HepG2 (cell line): Measurements from ENCODE around the gene ITPR1. TPM values are rescaled to one million over a fixed set of nuclear protein-coding genes. Genes with fewer than 3 reads are reported as not detected.
A peak's percentile ranks its signal among the peaks of the same experiment; 100 is the strongest.

Experiments used
- ARID2 ChIP-seq: sonication (generic); formaldehyde crosslinking; IDR thresholded peaks from 2 replicates; pipeline ENCODE4 v1.8.1; 2022; ENCODE audit warnings: mild to moderate bottlenecking, missing genetic modification reagents, borderline replicate concordance
- BORCS8-MEF2B ChIP-seq: sonication (generic); formaldehyde crosslinking; IDR thresholded peaks from 2 replicates; pipeline ENCODE4 v1.8.0; 2022; ENCODE audit warnings: mild to moderate bottlenecking, missing genetic modification reagents
- CHD4 ChIP-seq: fragments of 200-600 bp; sonication (generic); IDR thresholded peaks from 2 replicates; pipeline ENCODE4 v1.7.0; 2017; ENCODE audit warnings: mild to moderate bottlenecking, low read length, borderline replicate concordance
- CREB1 ChIP-seq, 2 experiments: fragments of 450-650 bp in 1 of 2; IDR thresholded peaks; 2 replicates each; pipeline ENCODE4 v1.6.1; 2016 to 2017; ENCODE audit warnings: control low read depth in 1 of 2, mild to moderate bottlenecking in 1 of 2, missing compliant biosample characterization in 1 of 2, missing genetic modification characterization in 1 of 2
- DZIP1 ChIP-seq: sonication (generic); formaldehyde crosslinking; IDR thresholded peaks from 2 replicates; pipeline ENCODE4 v1.5.0; 2020; ENCODE audit warnings: mild to moderate bottlenecking, missing genetic modification reagents
- GATA4 ChIP-seq: sonication (generic); IDR thresholded peaks from 2 replicates; pipeline ENCODE4 v1.6.1; 2016; ENCODE audit warnings: antibody characterized with exemption, low read depth, borderline replicate concordance
- HES4 ChIP-seq: sonication (generic); formaldehyde crosslinking; IDR thresholded peaks from 2 replicates; pipeline ENCODE4 v1.9.0; 2021; ENCODE audit warnings: mild to moderate bottlenecking, missing genetic modification reagents, borderline replicate concordance
- JUNB ChIP-seq: sonication (generic); formaldehyde crosslinking; IDR thresholded peaks from 2 replicates; pipeline ENCODE4 v1.8.0; 2022; ENCODE audit warnings: missing genetic modification reagents, mild to moderate bottlenecking, borderline replicate concordance
- NR2F6 ChIP-seq, 2 experiments: IDR thresholded peaks; 2 replicates each; pipeline ENCODE4 v1.6.1; 2016; ENCODE audit warnings: antibody characterized with exemption in 1 of 2, mild to moderate bottlenecking in 1 of 2
- PRDM15 ChIP-seq: sonication (generic); formaldehyde crosslinking; IDR thresholded peaks from 2 replicates; pipeline ENCODE4 v1.4.0; 2020; ENCODE audit warnings: missing genetic modification reagents
- RAD51 ChIP-seq: fragments of 450-650 bp; IDR thresholded peaks from 2 replicates; pipeline ENCODE4 v1.6.1; 2016; ENCODE audit warnings: borderline replicate concordance
- SCMH1 ChIP-seq: sonication (generic); formaldehyde crosslinking; IDR thresholded peaks from 2 replicates; pipeline ENCODE4 v1.9.0; 2021; ENCODE audit warnings: missing genetic modification reagents, mild to moderate bottlenecking, borderline replicate concordance
- ZFAT ChIP-seq: sonication (generic); formaldehyde crosslinking; conservative IDR thresholded peaks from 2 replicates; pipeline ENCODE4 v1.8.1; 2023; ENCODE audit warnings: missing genetic modification reagents, inconsistent platforms
- ZFP37 ChIP-seq: sonication (generic); formaldehyde crosslinking; IDR thresholded peaks from 2 replicates; pipeline ENCODE4 v1.4.0; 2020; ENCODE audit warnings: missing genetic modification reagents, borderline replicate concordance
- ZFP90 ChIP-seq: sonication (generic); formaldehyde crosslinking; IDR thresholded peaks from 2 replicates; pipeline ENCODE4 v1.8.0; 2022; ENCODE audit warnings: missing genetic modification reagents, mild to moderate bottlenecking, inconsistent platforms, borderline replicate concordance
- ZFP91 ChIP-seq: sonication (generic); formaldehyde crosslinking; IDR thresholded peaks from 2 replicates; pipeline ENCODE4 v1.9.0; 2022; ENCODE audit warnings: missing genetic modification reagents, mild to moderate bottlenecking, borderline replicate concordance
- ZNF143 ChIP-seq: sonication (generic); formaldehyde crosslinking; IDR thresholded peaks from 2 replicates; pipeline ENCODE4 v1.4.0; 2020; ENCODE audit warnings: missing genetic modification reagents
- polyA plus RNA-seq, 8 experiments: library from polyadenylated mRNA; depleted of rRNA in 3 of 8; stranded (reverse) in 7 of 8; unstranded in 1 of 8; fragments of >200 nt; fragmentation: Illumina TruSeq in 4 of 8; extraction: Trizol in 4 of 8; gene quantifications; 2 replicates each; pipeline versions ENCODE4 v1.2.1 to v1.2.3, GENCODE V29; 2011 to 2016; ENCODE audit warnings: low read depth in 4 of 8, missing spikeins in 1 of 8, mixed read lengths in 1 of 8; ENCODE audit not compliant: insufficient read depth in 1 of 8
- total RNA-seq, 5 experiments: library from RNA; depleted of rRNA; stranded (reverse); fragments of >200 nt; fragmentation: Illumina TruSeq; extraction: Trizol; gene quantifications; 2 replicates each; pipeline ENCODE4 v1.2.3, GENCODE V29; 2016; ENCODE audit warnings: low read depth in 1 of 5

ITPR1 gene
- total and polyA plus RNA-seq, 2 of the 13 experiments (the other 11 are each of a cell fraction or from before 2014, with no cell fraction given): 10.0 to 11.4 TPM

GRCh38 chr3:4752201-4753072, 259.3 kb downstream of the ITPR1 start (continued):
- peak; percentile 31; the same call in 1 of the 2 replicates for TF ChIP-seq NR2F6 (IDR thresholded peaks at IDR 0.05)
- peak; percentile 64; the same call in 1 of the 2 replicates for TF ChIP-seq NR2F6 (CRISPR knock-in tag; IDR thresholded peaks at IDR 0.05)
- peak; percentile 54 for TF ChIP-seq ZFP91 (CRISPR knock-in tag)
- no peak for TF ChIP-seq ZNF143
- TF ChIP-seq JUNB (CRISPR knock-in tag): no peak
- TF ChIP-seq SCMH1 (CRISPR knock-in tag): no peak
- TF ChIP-seq CREB1 (IDR thresholded peaks at IDR 0.05): 0 out of 2 replicates have a peak, but pooled peaks have one; percentile 8
- TF ChIP-seq CREB1 (CRISPR knock-in tag; IDR thresholded peaks at IDR 0.05): peak; percentile 52
- peak; percentile 69; the same call in 1 of the 2 replicates for TF ChIP-seq CHD4
- peak; percentile 86 for TF ChIP-seq PRDM15 (CRISPR knock-in tag)
- TF ChIP-seq HES4 (CRISPR knock-in tag): no peak
- TF ChIP-seq DZIP1 (CRISPR knock-in tag): no peak
- no peak; the same call in 1 of the 2 replicates for TF ChIP-seq GATA4
- no peak; the same call in 1 of the 2 replicates for TF ChIP-seq ZFP37 (CRISPR knock-in tag)
- TF ChIP-seq ARID2 (CRISPR knock-in tag): no peak
- TF ChIP-seq BORCS8-MEF2B: no peak
- TF ChIP-seq RAD51: no peak
- TF ChIP-seq ZFP90: no peak
- TF ChIP-seq ZFAT (CRISPR knock-in tag): no peak
